Measurements from ENCODE around the gene PRAMEF18.
"Not testable (repeated sequence)": the region's sequence is repeated elsewhere in the genome, so short reads cannot be mapped to it uniquely, and the experiment has no call there.

The PRAMEF18 gene

DNA sequence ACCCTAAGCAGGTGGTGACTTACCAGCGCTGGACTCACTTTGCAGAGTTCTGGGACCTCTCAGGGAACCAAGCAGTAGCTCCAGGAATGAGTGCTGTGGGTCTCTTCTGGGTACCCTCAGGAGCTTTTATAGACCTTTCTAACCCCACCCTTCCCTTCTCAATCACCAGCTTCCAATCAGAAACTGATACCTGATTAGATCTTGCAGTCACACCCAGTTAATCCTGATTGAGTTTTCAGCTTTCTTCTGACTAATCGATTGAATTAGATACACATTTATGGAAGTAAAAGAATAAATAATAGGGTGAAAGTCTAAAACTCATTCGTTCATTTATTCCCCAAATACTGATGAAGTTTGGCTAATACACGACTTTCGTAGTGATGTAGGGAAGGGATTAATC is 24.6 kb downstream of the PRAMEF18 start, which contains the start of gene PRAMEF13:
TSS of gene PRAMEF13 (minus strand) at position 101 of the 400 bp plus-strand sequence. CDS start 1,820 bp downstream, outside the sequence.
- DNase-seq = not testable (repeated sequence)
